A673 (cell line): Measurements from ENCODE around the gene HNRNPUL2. TPM values are rescaled to one million over a fixed set of nuclear protein-coding genes. Genes with fewer than 3 reads are reported as not detected.

ENCODE experiments used
- BruUV-seq: library from RNA; stranded (reverse); fragments of 400-500 nt; replicated peaks from 2 replicates; lab custom pipeline; 2021; lab: Mats Ljungman, UMichigan
- CTCF ChIA-PET: fragments of 300-600 bp; sonication (Branson Sonifier 250); formaldehyde crosslinking; loops from one replicate; lab custom pipeline; 2022; ENCODE audit warnings: antibody characterized with exemption; lab: Charles Lee
- POLR2A ChIA-PET: fragments of 300-600 bp; sonication (Branson Sonifier 250); formaldehyde crosslinking; loops from one replicate; lab custom pipeline; 2022; ENCODE audit warnings: antibody characterized with exemption; ENCODE audit not compliant: low non-redundant PET; lab: Charles Lee
- DNase-seq: peaks from one replicate; pipeline ENCODE4 v3.0.0-alpha.2; 2015; ENCODE audit warnings: low spot score
- H3K27ac ChIP-seq: fragments of 200-600 bp; sonication (generic); 2 replicates; pipeline ENCODE4 v1.5.1; 2016; ENCODE audit warnings: mixed run types, low read depth, mild to moderate bottlenecking, mixed read lengths, antibody characterized with exemption, low read length; ENCODE audit not compliant: poor library complexity, severe bottlenecking
- H3K27me3 ChIP-seq: fragments of 200-600 bp; sonication (generic); replicated peaks from 2 replicates; pipeline ENCODE4 v1.6.1; 2017; ENCODE audit warnings: mixed run types, low read depth, mild to moderate bottlenecking, mixed read lengths, antibody characterized with exemption, low read length; ENCODE audit not compliant: insufficient read depth, poor library complexity
- H3K36me3 ChIP-seq: fragments of 200-600 bp; sonication (generic); 2 replicates; pipeline ENCODE4 v1.6.1; 2016; ENCODE audit warnings: mixed run types, mild to moderate bottlenecking, mixed read lengths, antibody characterized with exemption, low read length; ENCODE audit not compliant: insufficient read depth, poor library complexity, severe bottlenecking
- H3K4me1 ChIP-seq: fragments of 200-600 bp; sonication (generic); 2 replicates; pipeline ENCODE4 v1.6.1; 2017; ENCODE audit warnings: mixed run types, mild to moderate bottlenecking, mixed read lengths, antibody characterized with exemption, low read length; ENCODE audit not compliant: insufficient read depth, poor library complexity, severe bottlenecking
- H3K4me3 ChIP-seq: fragments of 200-600 bp; sonication (generic); 2 replicates; pipeline ENCODE4 v1.5.1; 2016; ENCODE audit warnings: low read depth, mixed run types, mild to moderate bottlenecking, mixed read lengths, low read length; ENCODE audit not compliant: poor library complexity, severe bottlenecking
- H3K9me3 ChIP-seq: fragments of 200-600 bp; sonication (generic); 2 replicates; pipeline ENCODE4 v1.6.1; 2016; ENCODE audit warnings: mixed run types, low read depth, mild to moderate bottlenecking, mixed read lengths, antibody characterized with exemption, low read length; ENCODE audit not compliant: poor library complexity, severe bottlenecking
- EZH2 ChIP-seq: fragments of 200-600 bp; sonication (generic); IDR thresholded peaks from 2 replicates; pipeline ENCODE4 v1.6.1; 2017; ENCODE audit warnings: borderline replicate concordance, low read depth, mild to moderate bottlenecking, mixed read lengths, antibody characterized with exemption, low read length; ENCODE audit not compliant: poor library complexity, severe bottlenecking
- intact Hi-C: fragments of 100-400 bp; cut with micrococcal nuclease; formaldehyde crosslinking; loops from one replicate; pipeline ENCODE4 v1.10.0; 2022; ENCODE audit not compliant: unreplicated experiment
- total RNA-seq: library from RNA; stranded (reverse); gene quantifications from 2 replicates; pipeline ENCODE4 v1.2.3, GENCODE V29; 2021
- TF ChIP-seq, protein P1 (sequence below): fragments of 300-800, 200-600 bp; sonication (generic); conservative IDR thresholded peaks from 2 replicates; pipeline ENCODE4 v1.5.1; 2017; ENCODE audit warnings: low read depth, mild to moderate bottlenecking, antibody characterized with exemption, low read length, moderate library complexity, mixed read lengths

Gene HNRNPUL2
- total RNA-seq, 1 experiment from 2014 or later = 104 TPM

DNA sequence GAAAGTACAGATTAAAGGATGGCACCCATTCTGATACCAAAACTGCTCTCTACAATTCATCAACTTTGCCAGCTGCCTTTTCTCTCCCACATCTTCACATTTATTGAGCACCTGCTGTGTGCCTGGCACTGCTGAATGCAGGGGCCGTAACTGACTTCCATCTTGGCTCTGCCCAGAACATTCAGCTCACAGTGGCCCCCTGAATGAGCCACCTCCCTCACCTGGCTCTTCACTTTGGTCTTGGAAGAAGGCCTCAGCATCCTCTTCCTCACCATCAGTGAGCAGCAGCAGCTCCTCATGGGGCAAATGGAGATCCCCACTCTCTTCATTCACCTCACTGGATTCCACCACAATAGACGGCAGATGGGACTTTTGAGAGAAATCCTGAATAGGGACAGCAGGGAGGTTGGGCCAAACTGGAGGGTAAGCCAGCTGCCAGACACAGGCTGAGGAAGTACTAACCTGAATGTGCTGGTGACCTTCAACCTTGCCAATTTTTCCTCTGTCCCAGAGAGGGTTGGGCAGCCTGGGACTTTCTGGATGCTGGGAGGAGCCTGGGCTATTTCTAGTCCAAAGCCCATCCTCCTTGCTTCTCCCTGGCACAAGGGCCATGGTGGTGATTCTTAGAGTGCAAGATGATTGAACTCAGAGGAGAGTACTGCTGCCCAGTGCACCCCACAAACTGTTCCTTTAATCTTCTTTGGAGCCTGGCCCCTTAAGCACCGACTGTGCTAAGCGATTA, 57.7 kb downstream of the HNRNPUL2 start:
- CTCF ChIA-PET = no interaction called here
- no TSS peak for BruUV-seq
- POLR2A ChIA-PET = interaction anchor here (0.6 to 0.7 kb wide), 2 partner anchors 50 to 67 kb away, joined by 3 read pairs; no protein-coding TSS in a partner anchor
- no peak for DNase-seq
- peaks cover 30% of the 10 kb centered on the region for H3K4me1 ChIP-seq
- peak overlapping the region; percentile 33 for H3K27ac ChIP-seq
- H3K36me3 ChIP-seq = peaks cover 41% of the 10 kb centered on the region
- H3K27me3 ChIP-seq = no peaks in the 10 kb centered on the region
- TF ChIP-seq, protein P1, sequence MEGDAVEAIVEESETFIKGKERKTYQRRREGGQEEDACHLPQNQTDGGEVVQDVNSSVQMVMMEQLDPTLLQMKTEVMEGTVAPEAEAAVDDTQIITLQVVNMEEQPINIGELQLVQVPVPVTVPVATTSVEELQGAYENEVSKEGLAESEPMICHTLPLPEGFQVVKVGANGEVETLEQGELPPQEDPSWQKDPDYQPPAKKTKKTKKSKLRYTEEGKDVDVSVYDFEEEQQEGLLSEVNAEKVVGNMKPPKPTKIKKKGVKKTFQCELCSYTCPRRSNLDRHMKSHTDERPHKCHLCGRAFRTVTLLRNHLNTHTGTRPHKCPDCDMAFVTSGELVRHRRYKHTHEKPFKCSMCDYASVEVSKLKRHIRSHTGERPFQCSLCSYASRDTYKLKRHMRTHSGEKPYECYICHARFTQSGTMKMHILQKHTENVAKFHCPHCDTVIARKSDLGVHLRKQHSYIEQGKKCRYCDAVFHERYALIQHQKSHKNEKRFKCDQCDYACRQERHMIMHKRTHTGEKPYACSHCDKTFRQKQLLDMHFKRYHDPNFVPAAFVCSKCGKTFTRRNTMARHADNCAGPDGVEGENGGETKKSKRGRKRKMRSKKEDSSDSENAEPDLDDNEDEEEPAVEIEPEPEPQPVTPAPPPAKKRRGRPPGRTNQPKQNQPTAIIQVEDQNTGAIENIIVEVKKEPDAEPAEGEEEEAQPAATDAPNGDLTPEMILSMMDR = no peak
- no peak for TF ChIP-seq EZH2
- no peak overlapping the region for H3K4me3 ChIP-seq
- H3K9me3 ChIP-seq = no peaks in the 10 kb centered on the region
- intact Hi-C loops = no loop called here

GRCh38 chr11:62667460-62667859, 59.8 kb downstream of the HNRNPUL2 start:
- Histone ChIP-seq H3K36me3 (peaks cover 32% of the 10 kb centered on the region), H3K27me3 (no peaks in the 10 kb centered on the region), H3K4me3 (peak overlapping the region; percentile 91), H3K4me1 (peaks cover 19% of the 10 kb centered on the region), H3K27ac (peak overlapping the region; percentile 88), H3K9me3 (no peaks in the 10 kb centered on the region)
- CTCF ChIA-PET = no interaction called here
- POLR2A ChIA-PET = interaction anchor here (0.6 kb wide), 1 partner anchor 105 kb away, joined by 7 read pairs; no protein-coding TSS in a partner anchor
- no peak for DNase-seq
- no TSS peak for BruUV-seq
- intact Hi-C loops = no loop called here
- TF ChIP-seq, protein P1 = no peak
- TF ChIP-seq EZH2 = no peak

- intact Hi-C loops = no loop called here
These were observed 60.9 kb downstream of the HNRNPUL2 start for GRCh38 chr11:62666259-62666926.

More at GRCh38 chr11:62666259-62666926, 60.9 kb downstream of the HNRNPUL2 start:
- no TSS peak for BruUV-seq
- ChIA-PET CTCF (interaction anchor here (0.6 kb wide), 1 partner anchor 65 kb away, joined by 9 read pairs; no protein-coding TSS in a partner anchor), POLR2A (interaction anchor here (0.6 to 1.6 kb wide), 2 partner anchors 88 to 106 kb away, joined by 7 to 13 read pairs; partner anchors contain the start of gene ZBTB3)
- TF ChIP-seq EZH2 = no peak
- TF ChIP-seq, protein P1 = no peak
- H3K27ac ChIP-seq = peak overlapping the region; percentile 88
- H3K4me1 ChIP-seq = peaks cover 15% of the 10 kb centered on the region
- no peak for DNase-seq
- H3K36me3 ChIP-seq = peaks cover 40% of the 10 kb centered on the region
- peak overlapping the region; percentile 91 for H3K4me3 ChIP-seq
- no peaks in the 10 kb centered on the region for H3K9me3 ChIP-seq
- H3K27me3 ChIP-seq = no peaks in the 10 kb centered on the region
